GM12864 (cell line): ENCODE data around the gene CERK.

Experiments used
- DNase-seq: peaks from one replicate; pipeline ENCODE4 v3.0.0-alpha.2; 2011; ENCODE audit warnings: low read depth
- H3K4me3 ChIP-seq: 2 replicates; pipeline ENCODE4 v1.5.1; 2011; ENCODE audit warnings: mild to moderate bottlenecking, low read depth, low read length, control low read depth
- CTCF ChIP-seq: IDR thresholded peaks from 2 replicates; pipeline ENCODE4 v1.5.1; 2011; ENCODE audit warnings: low read depth, mild to moderate bottlenecking, moderate library complexity, low read length, control low read depth, inconsistent platforms; ENCODE audit errors: missing control alignments

The CERK gene

DNA sequence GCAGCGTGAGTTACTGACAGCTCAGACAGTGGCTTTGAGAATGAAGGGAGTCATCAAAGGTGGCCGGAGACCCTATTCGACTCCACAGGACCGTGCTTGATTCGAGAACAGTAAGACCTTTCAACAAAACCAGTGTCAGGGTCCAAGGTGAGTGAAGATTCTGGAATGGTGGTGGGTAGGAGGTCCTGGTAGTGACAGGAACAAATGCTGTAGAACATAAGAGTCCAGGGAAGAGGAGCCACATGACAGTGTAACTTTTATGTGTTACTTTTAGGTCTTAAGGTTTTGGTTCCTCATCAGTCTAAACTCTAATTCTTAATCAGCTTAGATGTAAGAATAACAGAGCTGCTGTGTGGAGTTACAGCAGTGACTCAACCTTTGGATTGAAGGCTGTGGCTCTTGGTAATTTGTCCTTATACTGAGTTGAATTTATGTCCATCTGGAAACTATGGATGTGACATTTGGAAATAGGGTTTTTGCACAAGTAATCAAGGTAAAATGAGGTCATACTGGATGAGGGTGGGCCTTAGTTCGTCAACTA lies 26.2 kb upstream of the CERK start:
- TF ChIP-seq CTCF = no peak
- H3K4me3 ChIP-seq = peak overlapping the region; percentile 95
- no peak for DNase-seq

DNA sequence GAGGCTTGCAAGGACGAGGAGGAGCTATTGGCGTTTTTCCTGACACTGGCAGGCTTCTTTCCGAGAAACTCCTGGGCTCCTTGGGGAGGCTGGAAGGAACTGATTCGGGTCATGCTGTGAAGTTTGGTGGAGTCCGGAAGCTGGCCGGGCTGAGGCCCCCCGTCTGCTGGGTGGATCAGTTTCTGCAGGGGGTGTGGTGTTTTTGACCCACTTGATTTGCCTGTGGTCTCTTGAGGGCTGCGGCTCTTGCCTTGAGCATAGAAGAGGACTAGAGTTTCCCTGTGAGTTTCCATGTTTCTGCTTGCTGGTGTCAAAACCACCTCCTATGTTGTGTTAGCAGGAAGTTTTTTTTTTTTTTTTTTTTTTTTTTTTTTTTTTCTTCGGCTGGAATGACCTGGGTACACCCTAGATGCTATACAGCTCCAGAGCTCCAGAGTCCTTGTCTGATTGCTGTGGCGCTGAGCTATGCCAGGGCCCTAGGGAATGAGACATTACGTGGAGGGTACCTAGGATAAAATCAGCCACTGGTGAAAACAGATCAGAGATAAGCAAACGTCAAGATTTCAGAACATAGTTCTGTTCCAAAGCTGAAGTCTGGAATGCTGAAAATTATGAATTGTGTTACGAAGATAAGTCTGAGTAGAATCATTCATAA lies 25.1 kb upstream of the CERK start:
- DNase-seq = peak; percentile 83
- TF ChIP-seq CTCF = no peak
- peak overlapping the region; percentile 95 for H3K4me3 ChIP-seq

DNA sequence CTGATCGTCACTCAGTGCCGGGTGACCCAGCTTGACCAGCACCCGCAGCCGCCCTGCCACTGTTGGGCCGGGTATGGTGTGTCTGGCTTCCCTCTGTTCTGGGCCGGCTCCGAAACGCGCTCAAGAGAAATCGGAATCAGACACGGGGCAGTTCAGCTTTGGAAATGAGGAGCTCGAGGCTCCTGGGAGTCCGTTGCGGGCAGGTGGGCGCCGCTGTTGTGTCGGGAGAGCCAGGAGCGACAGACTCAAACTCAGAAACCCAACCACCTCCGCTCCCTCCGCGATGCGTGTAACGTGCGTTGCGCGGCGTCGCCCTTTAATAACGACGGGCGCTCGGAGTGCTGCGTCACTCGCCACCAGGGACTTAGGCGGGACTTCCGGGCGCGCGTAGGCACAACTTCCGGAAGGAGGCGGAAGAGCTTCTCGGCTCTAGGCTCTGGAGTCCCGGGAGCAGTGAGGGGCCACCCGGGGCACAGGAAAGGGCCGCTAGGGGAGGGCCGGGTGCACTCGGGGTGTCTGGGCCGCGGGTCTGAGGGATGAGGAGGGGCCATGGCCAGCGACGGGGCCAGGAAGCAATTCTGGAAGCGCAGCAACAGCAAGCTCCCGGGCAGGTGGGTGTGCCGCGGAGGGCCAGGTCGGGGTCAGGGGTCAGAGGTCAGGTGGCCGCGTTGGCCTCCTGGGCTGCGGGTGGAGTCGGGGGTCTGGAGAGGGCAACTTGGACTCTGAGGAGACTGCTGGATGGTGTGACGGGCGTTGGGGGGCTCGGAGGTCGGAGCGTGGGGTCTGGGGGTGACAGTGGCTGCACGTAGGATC lies 24.4 kb upstream of the CERK start, which contains the start of gene TBC1D22A:
Gene TBC1D22A, plus strand, starts transcription at position 413 of the 813 bp plus-strand sequence. Its CDS starts 137 bp downstream, at position 550.
- DNase-seq = peak; percentile 83
- no peak for TF ChIP-seq CTCF
- H3K4me3 ChIP-seq = peak within 1 kb of the TSS; percentile 95

- no peak for TF ChIP-seq CTCF
- no peak for DNase-seq
- H3K4me3 ChIP-seq = peak overlapping the region; percentile 95
Observed at GRCh38 chr22:46761539-46762237, 23.6 kb upstream of the CERK start.

GRCh38 chr22:46761017-46761416 lies 23.0 kb upstream of the CERK start:
- DNase-seq = no peak
- H3K4me3 ChIP-seq = peak overlapping the region; percentile 95
- no peak for TF ChIP-seq CTCF

- TF ChIP-seq CTCF = peak; percentile 86
Observed at GRCh38 chr22:46758867-46759290, 20.8 kb upstream of the CERK start.

More at GRCh38 chr22:46758867-46759290, 20.8 kb upstream of the CERK start:
- no peak overlapping the region for H3K4me3 ChIP-seq
- DNase-seq = peak; percentile 58
